Endothelial cell of hepatic sinusoid (primary cell): ENCODE results near the gene DYRK1A.

Source experiments
- in situ Hi-C: cut with HindIII; loops from 2 replicates; pipeline ENCODE4 v1.10.0; 2017; ENCODE audit warnings: low sequenced_read_pairs

The DYRK1A gene

GRCh38 chr21:37474342-37474741, 107.8 kb downstream of the DYRK1A start:
- in situ Hi-C loops, result loop anchor here (5.0 kb wide), 1 partner anchor 38 kb away; no protein-coding TSS in a partner anchor

- in situ Hi-C loops, result no loop called here
Measured at GRCh38 chr21:37475186-37475868, 108.8 kb downstream of the DYRK1A start.

GRCh38 chr21:37478794-37479193, 112.2 kb downstream of the DYRK1A start:
- in situ Hi-C loops, result no loop called here

GRCh38 chr21:37483776-37484175, 117.2 kb downstream of the DYRK1A start:
- in situ Hi-C loops, result no loop called here

GRCh38 chr21:37484535-37485474, 118.2 kb downstream of the DYRK1A start:
- in situ Hi-C loops, result no loop called here

- in situ Hi-C loops, result no loop called here
Measured at GRCh38 chr21:37489553-37489952, 123.0 kb downstream of the DYRK1A start.

GRCh38 chr21:37490084-37490483, 123.5 kb downstream of the DYRK1A start:
- in situ Hi-C loops, result no loop called here

GRCh38 chr21:37496972-37497371, 130.4 kb downstream of the DYRK1A start:
- in situ Hi-C loops, result no loop called here

GRCh38 chr21:37498664-37499063, 132.1 kb downstream of the DYRK1A start:
- in situ Hi-C loops, result no loop called here

- in situ Hi-C loops, result no loop called here
Measured at GRCh38 chr21:37502947-37503346, 136.4 kb downstream of the DYRK1A start.

- in situ Hi-C loops, result no loop called here
Measured at GRCh38 chr21:37503848-37504467, 137.4 kb downstream of the DYRK1A start.

GRCh38 chr21:37505963-37506362, 139.4 kb downstream of the DYRK1A start:
- in situ Hi-C loops, result no loop called here

- in situ Hi-C loops, result no loop called here
Measured at GRCh38 chr21:37507716-37508115, 141.1 kb downstream of the DYRK1A start.

- in situ Hi-C loops, result no loop called here
Measured at GRCh38 chr21:37508341-37508740, 141.8 kb downstream of the DYRK1A start.

- in situ Hi-C loops, result loop anchor here (5.0 kb wide), 2 partner anchors 38 to 62 kb away; no protein-coding TSS in a partner anchor
Measured at GRCh38 chr21:37509802-37510393, 143.3 kb downstream of the DYRK1A start.

GRCh38 chr21:37511848-37512247, 145.3 kb downstream of the DYRK1A start:
- in situ Hi-C loops, result loop anchor here (5.0 kb wide), 2 partner anchors 40 to 60 kb away; no protein-coding TSS in a partner anchor

GRCh38 chr21:37513383-37513782, 146.8 kb downstream of the DYRK1A start:
- in situ Hi-C loops, result loop anchor here (5.0 kb wide), 2 partner anchors 41 to 59 kb away; no protein-coding TSS in a partner anchor

GRCh38 chr21:37514038-37514667, 147.6 kb downstream of the DYRK1A start:
- in situ Hi-C loops, result loop anchor here (5.0 kb wide), 2 partner anchors 42 to 58 kb away; no protein-coding TSS in a partner anchor

GRCh38 chr21:37516998-37517397, 150.4 kb downstream of the DYRK1A start:
- in situ Hi-C loops, result no loop called here

GRCh38 chr21:37520801-37521200, 154.2 kb downstream of the DYRK1A start:
- in situ Hi-C loops, result loop anchor here (5.0 to 10.0 kb wide), 2 partner anchors 96 to 316 kb away; no protein-coding TSS in a partner anchor
